SKM-1 (cell line): ENCODE data around the gene LOXL3.

ENCODE experiments used
- DNase-seq: peaks from one replicate; lab custom pipeline; 2025; ENCODE audit not compliant: unreplicated experiment; lab: John Stamatoyannopoulos, UW

The LOXL3 gene, protein sequence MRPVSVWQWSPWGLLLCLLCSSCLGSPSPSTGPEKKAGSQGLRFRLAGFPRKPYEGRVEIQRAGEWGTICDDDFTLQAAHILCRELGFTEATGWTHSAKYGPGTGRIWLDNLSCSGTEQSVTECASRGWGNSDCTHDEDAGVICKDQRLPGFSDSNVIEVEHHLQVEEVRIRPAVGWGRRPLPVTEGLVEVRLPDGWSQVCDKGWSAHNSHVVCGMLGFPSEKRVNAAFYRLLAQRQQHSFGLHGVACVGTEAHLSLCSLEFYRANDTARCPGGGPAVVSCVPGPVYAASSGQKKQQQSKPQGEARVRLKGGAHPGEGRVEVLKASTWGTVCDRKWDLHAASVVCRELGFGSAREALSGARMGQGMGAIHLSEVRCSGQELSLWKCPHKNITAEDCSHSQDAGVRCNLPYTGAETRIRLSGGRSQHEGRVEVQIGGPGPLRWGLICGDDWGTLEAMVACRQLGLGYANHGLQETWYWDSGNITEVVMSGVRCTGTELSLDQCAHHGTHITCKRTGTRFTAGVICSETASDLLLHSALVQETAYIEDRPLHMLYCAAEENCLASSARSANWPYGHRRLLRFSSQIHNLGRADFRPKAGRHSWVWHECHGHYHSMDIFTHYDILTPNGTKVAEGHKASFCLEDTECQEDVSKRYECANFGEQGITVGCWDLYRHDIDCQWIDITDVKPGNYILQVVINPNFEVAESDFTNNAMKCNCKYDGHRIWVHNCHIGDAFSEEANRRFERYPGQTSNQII

DNA sequence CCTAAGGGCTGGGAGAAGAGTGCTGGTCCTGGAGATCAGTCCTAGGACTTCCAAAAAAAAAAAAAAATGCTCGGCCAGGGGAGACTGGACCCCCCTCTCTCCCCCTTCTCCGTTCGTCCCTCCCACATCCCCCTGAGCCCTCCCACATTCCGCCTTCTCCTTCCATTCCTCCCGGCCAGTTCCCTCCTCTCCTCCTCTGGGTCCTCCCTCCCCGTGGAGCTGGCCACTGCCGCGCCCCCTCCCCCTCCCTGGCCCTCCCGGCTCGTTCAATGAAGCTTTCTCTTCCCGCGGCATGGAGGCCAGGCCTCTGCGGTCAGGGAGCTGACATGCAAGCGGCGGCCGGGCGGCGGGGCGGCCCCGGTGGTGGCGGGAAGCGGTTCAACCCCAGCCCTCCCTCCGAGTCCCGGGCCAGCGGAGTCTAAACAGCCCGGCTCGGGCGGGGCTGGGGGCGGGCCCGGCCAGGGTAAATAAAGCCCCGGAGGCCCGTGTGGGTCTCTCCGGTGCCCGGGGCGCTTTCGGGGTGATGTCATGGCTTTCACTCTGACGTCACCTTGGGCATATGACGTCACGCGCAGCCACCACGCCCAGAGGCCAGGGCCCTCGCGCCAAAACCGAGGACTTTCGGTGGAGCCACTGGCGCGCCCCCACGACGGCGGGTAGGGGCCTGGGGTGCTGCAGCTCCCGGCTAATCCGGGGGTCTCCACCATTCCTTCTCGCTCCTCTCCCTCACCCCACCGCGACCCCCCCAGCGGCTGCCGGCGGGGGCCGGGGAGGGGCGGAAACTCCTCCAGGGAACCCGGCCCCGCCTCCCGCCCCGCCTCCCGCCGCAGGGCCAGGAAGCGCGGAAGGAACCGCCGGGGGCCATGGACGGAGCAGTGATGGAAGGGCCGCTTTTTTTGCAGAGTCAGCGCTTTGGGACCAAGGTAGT is at the start of gene LOXL3, which contains the start of gene DOK1:
Gene LOXL3 (minus strand): TSS at position 51 of the 928 bp plus-strand sequence. CDS start 1,308 bp downstream, outside the sequence.
Gene DOK1 (plus strand): TSS at position 829 of the 928 bp plus-strand sequence. CDS start 35 bp downstream, at position 864.
- DNase-seq: peak; percentile 57

DNA sequence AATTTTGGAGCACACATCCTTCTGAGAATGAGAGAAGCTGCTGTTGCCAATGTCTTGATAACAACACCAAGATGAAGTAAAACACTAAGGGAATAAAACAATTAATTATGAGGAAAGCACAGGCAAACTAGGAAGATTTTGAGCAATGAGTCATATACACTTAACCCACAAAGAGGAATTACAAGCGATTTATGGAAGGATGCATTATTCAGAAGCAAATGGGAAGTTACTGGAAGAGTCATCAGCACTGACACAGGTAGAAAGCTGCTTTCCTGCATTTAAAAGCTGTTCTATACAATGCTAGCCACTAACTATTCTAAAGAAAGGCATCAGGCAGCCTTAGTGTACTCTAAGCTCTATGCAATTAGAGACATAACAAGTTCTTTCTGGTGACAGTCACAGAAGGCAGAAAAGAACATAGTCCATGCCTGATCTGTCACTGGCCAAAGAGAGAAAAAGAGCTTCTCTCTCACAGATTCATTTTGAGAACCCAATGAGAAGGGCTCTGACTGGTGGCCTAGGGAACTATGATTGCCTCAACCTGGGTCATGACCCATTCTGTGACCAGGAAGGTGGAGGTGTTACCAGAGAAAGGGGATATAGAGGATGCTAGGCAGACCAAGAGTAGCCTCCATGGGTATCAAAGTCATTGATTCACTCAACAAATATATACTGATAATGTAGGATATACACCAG is 49.0 kb upstream of the LOXL3 start:
- DNase-seq: no peak

DNA sequence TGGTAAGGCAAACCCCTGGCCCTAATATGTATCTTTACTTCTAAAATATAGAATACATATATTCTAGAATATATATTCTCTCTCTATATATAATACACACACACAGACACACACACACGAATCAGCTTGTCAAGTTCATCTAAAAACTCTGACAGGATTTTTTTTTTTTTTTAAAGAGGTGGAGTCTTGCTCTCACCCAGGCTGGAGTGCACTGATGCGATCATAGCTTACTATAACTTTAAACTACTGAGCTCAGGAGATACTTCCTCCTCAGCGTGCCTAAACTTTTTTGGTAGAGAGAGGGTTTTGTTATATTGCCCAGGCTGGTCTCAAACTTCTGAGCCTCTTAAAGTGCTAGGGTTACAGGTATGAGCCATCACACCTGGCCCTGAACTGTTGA is 45.9 kb upstream of the LOXL3 start:
- no peak for DNase-seq

DNA sequence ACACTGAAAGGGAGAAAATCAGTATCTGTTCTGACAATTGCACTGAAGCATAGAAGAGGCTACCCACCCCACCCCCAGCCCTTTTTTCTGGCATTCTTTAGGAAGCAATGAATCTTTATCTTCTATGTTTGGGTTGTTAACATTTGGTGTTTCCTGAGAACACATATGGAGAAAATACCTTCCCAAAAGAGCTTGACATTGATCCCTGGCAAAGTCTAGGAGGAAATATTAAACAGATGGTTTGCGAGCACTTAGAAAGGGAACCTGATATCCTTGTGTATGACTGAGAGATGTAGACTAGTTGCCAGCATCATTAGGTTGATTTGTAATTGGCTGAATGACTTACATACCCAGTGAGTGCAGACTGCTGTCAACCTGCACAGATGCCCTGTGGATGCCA is 43.7 kb upstream of the LOXL3 start:
- DNase-seq: no peak

- DNase-seq: no peak
Observed at GRCh38 chr2:74596584-74596983, 42.8 kb upstream of the LOXL3 start.

DNA sequence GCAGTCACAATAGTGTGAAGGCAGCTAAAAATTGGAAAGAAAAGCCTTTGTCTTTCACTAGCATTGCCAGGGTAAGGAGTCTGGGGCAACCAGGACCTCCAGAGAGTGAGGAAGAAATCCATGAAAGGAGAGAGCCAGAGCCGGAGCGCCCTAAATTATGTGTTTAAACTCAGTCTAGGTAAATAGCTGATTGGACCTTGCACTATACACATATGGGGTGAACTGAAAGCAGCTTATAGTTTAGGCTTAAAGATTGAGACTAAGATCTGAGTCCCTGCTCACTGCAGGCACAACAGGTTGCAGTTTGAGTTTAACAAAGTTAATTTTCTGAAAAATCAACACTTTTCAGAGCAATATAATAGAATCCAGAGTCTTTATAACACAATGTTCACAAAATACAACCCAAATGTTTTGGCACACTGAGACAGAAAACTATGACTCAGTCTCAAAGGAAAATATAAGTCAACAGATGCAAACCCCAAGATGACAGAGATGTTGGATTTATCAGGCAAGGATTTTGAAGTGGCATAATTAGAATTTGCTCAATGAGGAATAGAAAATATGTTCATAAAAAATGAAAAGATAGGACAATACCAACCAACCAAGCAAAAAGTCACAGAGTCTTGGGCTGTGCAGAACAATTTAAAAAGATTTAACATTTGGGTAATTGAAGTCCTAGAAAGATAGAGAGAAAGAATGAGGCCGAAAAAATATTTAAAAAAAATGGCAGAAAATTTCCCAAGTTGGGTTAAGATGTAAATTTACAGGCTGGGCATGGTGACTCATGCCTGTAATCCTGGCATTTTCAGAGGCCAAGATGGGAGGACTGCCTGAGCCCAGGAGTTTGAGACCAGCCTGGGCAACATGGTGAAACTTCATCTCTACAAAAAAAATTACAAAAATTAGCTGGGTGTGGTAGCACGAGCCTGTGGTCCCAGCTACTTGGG is 40.4 kb upstream of the LOXL3 start:
- DNase-seq: no peak

DNA sequence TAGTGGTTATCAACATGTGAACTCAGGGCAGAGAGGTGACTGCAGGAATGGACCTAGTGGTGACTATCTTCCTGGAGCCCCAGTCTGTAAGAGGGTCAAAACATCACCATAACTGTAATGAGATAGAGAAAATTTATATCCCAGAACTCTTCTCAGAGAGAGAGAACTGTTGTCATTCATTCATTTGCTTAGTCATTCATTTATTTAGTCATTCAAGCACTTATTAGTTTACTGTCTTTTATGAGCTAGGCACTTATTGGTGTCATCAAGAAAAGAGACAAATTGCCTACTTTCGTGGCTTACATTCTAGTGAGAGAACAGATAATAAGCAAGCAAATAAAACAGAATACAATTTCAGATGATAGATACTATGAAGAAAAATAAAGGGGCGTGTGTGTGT is 34.9 kb upstream of the LOXL3 start:
- no peak for DNase-seq

GRCh38 chr2:74587664-74588277 is 34.0 kb upstream of the LOXL3 start:
- peak; percentile 76 for DNase-seq

DNA sequence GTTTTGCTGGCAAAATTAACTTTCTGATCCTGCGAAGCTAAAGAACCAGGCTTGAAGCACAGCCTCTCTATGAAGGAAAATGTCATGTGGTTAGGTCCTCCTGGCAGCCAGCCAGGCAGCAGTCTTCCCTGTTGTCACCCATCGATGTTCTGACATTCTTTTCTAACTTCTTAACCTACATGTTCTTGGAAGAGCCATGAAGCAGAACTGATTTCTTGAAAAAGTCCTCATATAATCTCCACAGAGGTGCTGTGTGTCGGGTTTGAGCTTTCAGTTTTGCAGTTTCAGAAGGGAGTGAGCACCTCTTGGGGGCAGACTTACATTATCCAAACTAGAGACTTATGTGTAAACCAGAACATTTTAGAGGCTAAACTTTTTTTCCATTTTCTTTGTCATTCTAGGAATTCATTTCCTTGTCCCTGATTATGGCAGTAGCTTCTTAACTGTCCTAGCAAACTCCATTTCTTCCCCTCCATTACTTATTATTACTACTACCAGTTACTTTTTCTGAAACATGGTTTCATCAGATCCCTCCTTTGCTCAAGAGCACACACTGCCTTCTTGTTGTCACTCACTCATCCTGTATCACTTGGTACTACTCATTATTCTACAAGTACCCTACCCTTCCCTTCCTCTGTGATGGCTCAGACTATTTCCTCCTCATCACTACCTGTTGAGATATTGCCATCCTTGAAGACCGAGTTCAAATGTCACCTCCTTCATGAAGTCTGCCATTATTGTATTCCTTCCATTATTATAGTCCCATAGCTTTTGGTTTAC is 31.9 kb upstream of the LOXL3 start:
- no peak for DNase-seq

GRCh38 chr2:74584088-74584645 is 30.4 kb upstream of the LOXL3 start:
- no peak for DNase-seq

DNA sequence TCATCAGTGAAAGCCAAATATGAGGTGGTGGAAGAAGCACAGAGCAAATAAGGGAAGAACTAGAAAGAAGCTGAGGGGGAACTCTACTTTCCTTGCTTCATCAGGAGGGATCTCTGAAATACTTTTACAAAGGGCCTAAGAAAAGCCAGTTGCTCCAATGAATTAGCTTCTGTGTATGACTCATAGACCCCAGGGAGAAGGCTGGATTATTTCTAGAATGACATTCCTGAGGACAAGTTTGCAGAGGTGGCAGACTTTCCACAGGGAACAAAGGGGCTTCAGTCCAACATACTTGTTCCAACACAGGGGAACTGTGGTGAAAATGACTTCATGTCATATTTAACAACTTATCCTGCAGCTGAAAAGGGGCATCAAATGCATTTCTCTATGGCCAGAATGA is 29.8 kb upstream of the LOXL3 start:
- DNase-seq: no peak

DNA sequence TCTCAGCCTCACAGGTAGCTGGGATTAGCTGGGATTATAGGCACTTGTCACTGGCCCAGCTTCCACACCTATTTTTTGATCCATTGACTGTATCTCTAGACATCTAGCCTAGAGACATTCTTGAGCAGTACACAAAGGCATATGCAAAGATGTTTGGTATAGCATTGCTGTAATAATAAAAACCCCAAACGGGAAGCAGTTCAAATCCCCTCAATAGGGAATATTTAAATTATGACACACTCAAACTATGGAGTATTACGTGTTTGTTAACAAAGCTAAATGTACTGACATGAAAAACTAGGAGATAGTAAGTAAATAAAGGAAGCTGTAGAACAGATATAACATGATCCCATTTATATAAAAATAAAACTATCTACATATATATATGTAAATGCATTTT is 28.4 kb upstream of the LOXL3 start:
- no peak for DNase-seq

DNA sequence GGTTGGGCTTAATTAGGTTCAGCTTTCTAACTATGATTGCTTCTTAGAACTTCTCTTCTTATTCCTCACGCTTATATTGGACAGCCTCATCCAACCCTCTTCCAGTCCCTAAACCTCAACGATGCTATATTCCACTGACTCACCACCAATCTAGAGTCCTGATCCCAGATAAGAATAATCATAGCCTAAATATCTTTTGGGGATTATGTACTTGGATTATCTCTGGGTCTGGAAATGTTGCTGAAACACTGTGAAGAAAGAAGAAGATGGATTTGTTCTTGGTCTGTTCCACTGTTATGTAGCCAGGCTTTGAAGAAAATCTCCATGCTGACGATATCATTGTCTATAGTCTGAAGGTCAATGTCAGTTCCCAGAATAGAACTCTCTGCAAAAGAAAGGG is 27.7 kb upstream of the LOXL3 start:
- DNase-seq: no peak

- DNase-seq: no peak
Observed at GRCh38 chr2:74578408-74578807, 24.7 kb upstream of the LOXL3 start.

DNA sequence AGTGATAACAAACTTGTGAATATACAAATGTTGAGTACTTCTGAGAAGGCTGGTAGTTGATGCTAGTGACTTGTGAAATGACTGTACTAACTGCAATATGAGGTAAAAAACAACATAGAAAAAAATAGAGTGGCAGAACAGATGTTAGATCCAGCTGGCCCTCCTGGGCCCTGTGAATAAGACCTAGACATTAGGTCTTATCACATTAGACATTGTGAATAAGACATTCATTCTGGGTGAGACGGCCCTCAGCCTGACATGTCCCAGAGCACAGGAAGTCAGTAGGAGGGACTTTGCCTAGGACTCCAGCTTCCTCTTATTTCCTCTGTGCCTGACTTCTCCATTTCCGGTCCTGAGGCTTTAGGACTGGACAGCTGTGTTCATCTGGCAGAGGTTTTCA is 23.7 kb upstream of the LOXL3 start:
- DNase-seq: peak; percentile 83

DNA sequence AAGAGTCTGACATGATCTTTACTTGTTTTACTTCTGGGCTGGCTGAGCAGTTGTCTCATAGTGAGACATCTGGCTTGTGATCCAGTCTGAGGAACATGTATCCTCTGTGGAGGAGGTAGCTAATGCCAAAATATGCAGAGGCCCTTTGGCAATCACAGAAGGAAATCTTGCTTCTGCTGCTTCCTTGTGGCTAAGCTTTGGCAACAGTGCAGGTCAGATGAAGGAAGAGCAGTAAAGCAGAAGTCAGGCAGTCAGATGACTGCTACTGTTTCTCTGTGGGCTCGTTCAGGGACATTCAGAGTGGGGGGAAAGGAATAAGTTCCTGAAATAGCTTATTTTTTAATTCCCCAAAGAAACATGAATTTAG is 23.1 kb upstream of the LOXL3 start:
- DNase-seq: peak; percentile 89

DNA sequence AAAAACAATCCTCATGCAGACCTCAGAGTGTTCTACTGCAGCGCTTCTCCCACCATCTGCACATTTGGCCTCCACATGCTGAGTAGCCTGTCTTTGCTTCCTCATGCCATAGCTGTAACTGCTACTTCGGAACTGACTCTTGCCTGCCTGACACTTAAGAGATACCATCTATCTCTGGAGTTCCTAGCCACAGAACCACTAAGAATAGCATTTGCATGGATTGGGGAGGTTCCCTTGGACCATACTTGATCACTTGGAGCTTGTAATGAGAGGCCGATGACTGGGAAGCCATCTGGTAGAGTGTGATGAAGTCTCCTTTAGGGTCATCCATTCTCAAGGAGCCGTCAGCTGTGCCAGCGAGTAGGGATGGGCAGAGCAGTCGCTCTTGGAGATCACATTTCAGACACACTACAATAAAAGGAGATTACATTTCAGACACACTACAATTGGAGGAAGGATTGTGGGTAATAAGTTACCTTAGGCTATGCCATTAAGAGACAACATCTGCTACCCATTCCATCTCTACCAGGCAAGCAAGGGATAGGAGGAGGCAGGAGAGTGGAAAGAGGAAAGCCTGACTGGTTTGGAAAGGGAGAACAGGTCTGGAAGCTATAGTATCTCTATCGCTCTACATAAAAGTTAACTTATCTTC is 22.6 kb upstream of the LOXL3 start:
- no peak for DNase-seq
